Activated T-helper 17 cell treated with anti-CD3 and anti-CD28 coated beads, Interleukin-2, amount 50 U/mL, for 72 hours (primary cell): ENCODE data around the gene CDKN1A. TPM values are rescaled to one million over a fixed set of nuclear protein-coding genes. Genes with fewer than 3 reads are reported as not detected.
"Not testable (repeated sequence)": the region's sequence is repeated elsewhere in the genome, so short reads cannot be mapped to it uniquely, and the experiment has no call there.

ENCODE experiments used
- ATAC-seq: fragments of 150-1000 bp; cut with Tn5 transposase; replicated peaks from 2 replicates; pipeline ENCODE4 v1.10.0; 2021; ENCODE audit warnings: mild to moderate bottlenecking, moderate library complexity
- H3K27ac Mint-ChIP-seq: one replicate; pipeline ENCODE4 v1.8.0; 2022; ENCODE audit warnings: mixed read lengths
- H3K27me3 Mint-ChIP-seq: one replicate; pipeline ENCODE4 v1.8.0; 2022; ENCODE audit warnings: mixed read lengths
- H3K36me3 Mint-ChIP-seq: one replicate; pipeline ENCODE4 v1.8.0; 2022; ENCODE audit warnings: low read depth, mild to moderate bottlenecking, mixed read lengths
- H3K4me1 Mint-ChIP-seq: one replicate; pipeline ENCODE4 v1.8.0; 2022; ENCODE audit warnings: mixed read lengths
- H3K4me3 Mint-ChIP-seq: one replicate; pipeline ENCODE4 v1.8.0; 2022; ENCODE audit warnings: mild to moderate bottlenecking, mixed read lengths
- H3K9me3 Mint-ChIP-seq: one replicate; pipeline ENCODE4 v1.8.0; 2022; ENCODE audit warnings: mixed read lengths
- total RNA-seq, 2 donors: library from RNA; stranded (reverse); gene quantifications; one replicate each; pipeline ENCODE4 v1.2.3, GENCODE V29; 2022

Gene CDKN1A
- total RNA-seq, 2 donors from 2014 or later, result 149 to 164 TPM

DNA sequence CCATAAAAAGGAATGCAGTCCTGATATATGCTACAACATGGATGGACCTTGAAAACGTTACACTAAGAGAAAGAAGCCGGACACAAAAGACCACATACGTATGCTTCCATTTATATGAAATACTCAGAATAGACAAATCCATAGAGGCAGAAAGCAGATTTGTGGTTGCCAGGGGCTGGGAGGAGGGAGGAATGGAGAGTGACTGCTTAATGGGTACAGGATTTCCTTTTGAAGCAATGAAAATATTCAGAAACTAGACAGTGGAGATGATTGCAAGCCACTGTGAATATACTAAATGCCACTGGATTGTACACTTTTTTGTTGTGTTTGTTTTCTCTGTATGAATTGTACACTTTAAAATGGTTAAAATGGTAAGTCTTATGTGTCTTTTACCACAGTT is 29.4 kb upstream of the CDKN1A start:
- no peak for ATAC-seq

DNA sequence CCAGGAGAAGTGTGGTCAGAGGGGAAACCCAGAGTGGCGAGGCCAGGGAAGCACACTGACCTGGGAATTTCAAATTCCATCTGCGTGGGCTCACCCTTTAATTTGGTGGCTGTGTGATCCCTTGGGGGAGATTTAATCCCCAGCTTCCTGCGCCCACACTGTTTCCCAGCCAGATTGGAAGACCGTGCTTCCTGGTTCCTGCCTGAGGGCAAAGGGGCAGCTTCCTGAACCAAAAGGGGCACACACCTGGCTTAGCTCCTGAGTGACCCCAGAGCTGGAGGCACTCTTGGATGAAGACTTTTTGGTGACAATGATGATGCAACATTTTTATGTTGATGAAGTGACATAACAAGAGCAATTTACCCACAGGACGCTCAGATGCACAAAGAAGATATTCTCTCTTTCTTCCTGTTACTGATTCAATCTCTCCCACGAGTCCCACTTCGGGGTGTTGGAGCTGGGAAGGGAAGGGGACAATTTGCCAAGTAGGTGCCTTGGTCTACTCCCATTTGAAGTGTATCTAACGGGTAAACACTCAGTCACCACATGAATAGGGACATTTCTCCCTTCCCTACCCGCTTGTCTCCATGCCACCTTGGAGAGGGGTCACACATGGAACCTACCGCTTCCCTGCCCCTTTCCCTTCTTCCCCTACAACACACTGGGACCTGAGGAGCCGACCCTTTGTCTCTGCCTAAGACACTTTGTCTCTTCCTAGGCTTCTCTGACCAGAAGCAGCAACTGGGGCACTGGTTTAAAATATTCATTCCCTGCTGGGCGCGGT is 28.6 kb upstream of the CDKN1A start:
- H3K27ac Mint-ChIP-seq, result no peak overlapping the region
- H3K4me1 Mint-ChIP-seq, result no peaks in the 10 kb centered on the region
- no peaks in the 10 kb centered on the region for H3K36me3 Mint-ChIP-seq
- H3K9me3 Mint-ChIP-seq, result no peaks in the 10 kb centered on the region
- H3K4me3 Mint-ChIP-seq, result no peak overlapping the region
- no peak for ATAC-seq
- peaks cover under 1% of the 10 kb centered on the region for H3K27me3 Mint-ChIP-seq

More for the DNA sequence above, 29.4 kb upstream of the CDKN1A start:
- H3K4me1 Mint-ChIP-seq, result no peaks in the 10 kb centered on the region
- H3K27me3 Mint-ChIP-seq, result no peaks in the 10 kb centered on the region
- no peak overlapping the region for H3K27ac Mint-ChIP-seq
- H3K9me3 Mint-ChIP-seq, result no peaks in the 10 kb centered on the region
- no peaks in the 10 kb centered on the region for H3K36me3 Mint-ChIP-seq
- no peak overlapping the region for H3K4me3 Mint-ChIP-seq

DNA sequence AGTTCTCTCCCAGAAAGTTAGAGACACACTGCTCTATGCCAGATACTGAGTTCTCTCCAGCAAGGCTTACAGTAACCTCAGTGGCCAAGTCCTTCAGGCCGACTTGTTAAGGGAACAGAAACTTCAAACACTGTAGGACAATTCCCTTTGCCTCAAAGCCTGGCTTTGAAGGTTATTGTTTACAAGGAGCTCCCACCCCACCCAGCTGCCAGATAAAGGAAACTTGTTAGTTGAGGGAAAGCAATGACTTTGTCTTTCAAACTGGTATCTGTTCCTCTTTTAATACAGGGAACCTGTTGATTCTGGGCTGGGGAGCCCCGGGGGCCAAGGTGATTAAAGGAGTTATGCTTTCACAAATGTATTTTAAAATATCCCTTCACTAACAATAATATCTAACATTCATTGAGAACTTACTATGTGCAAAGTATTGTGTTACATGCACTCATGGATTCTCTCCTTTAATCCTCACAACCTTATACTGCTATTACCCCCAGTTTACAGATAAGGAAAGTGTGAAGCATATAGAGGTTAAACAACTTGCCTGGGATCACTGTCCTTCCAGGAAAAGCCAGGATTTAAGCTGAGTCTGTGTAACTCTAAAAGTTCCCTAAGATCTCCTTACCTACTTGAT is 27.6 kb upstream of the CDKN1A start:
- no peak for ATAC-seq
- H3K36me3 Mint-ChIP-seq, result no peaks in the 10 kb centered on the region
- H3K27ac Mint-ChIP-seq, result no peak overlapping the region

DNA sequence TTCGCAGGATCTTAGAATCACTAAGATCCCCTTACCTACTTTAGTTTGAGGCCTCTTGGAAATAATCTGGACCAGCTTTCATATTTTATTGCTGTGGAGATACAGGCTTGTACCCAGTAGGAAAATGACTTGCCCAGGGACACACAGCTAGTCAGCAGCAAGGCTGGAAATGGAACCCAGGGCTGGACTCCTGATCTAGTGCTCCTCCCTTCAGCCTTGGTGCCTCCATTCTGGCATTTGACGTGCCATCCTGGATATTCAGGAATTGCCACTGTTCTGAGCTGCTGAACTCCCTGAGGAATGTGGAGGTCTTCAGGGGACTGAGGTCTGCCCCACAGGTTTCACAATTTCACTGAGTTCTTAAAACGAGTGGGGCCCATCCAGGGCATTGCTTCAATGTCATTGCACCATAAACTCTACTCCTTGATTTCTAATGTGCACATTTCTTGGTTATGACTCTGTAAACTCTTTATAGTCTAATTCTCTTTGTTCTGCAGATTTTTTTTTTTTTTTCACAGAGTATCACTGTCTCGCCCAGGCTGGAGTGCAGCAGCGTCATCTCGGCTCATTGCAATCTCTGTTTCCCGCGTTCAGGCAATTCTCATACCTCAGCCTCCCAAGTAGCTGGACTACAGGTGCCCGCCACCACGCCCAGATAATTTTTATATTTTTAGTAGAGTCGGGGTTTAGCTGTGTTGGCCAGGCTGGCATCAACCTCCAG is 26.7 kb upstream of the CDKN1A start:
- ATAC-seq, result no peak
- Mint-ChIP-seq H3K36me3 (no peaks in the 10 kb centered on the region), H3K27me3 (peaks cover 10% of the 10 kb centered on the region), H3K27ac (no peak overlapping the region), H3K4me3 (no peak overlapping the region), H3K9me3 (no peaks in the 10 kb centered on the region), H3K4me1 (no peaks in the 10 kb centered on the region)

More for the DNA sequence above, 27.6 kb upstream of the CDKN1A start:
- H3K27me3 Mint-ChIP-seq, result peaks cover 6% of the 10 kb centered on the region
- H3K9me3 Mint-ChIP-seq, result no peaks in the 10 kb centered on the region
- H3K4me1 Mint-ChIP-seq, result no peaks in the 10 kb centered on the region
- H3K4me3 Mint-ChIP-seq, result no peak overlapping the region

DNA sequence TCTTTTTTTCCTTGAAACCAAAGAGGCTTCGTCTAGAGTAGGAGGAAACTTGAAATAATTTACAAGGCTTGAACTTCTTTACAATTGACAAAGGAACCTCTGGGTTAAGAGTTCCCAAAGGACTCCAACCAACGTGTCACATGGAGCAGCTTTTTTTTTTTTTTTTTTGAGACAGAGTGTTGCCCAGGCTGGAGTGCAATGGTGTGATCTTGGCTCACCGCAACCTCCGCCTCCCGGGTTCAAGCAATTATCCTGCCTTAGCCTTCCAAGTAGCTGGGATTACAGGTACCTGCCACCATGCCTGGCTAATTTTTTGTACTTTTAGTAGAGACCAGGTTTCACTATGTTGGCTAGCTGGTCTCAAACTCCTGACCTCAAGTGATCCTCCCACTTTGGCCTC is 24.0 kb upstream of the CDKN1A start:
- H3K36me3 Mint-ChIP-seq, H3K4me1 Mint-ChIP-seq, ATAC-seq, H3K27ac Mint-ChIP-seq, H3K9me3 Mint-ChIP-seq, H3K4me3 Mint-ChIP-seq: not testable (repeated sequence)
- peaks cover 17% of the 10 kb centered on the region for H3K27me3 Mint-ChIP-seq

DNA sequence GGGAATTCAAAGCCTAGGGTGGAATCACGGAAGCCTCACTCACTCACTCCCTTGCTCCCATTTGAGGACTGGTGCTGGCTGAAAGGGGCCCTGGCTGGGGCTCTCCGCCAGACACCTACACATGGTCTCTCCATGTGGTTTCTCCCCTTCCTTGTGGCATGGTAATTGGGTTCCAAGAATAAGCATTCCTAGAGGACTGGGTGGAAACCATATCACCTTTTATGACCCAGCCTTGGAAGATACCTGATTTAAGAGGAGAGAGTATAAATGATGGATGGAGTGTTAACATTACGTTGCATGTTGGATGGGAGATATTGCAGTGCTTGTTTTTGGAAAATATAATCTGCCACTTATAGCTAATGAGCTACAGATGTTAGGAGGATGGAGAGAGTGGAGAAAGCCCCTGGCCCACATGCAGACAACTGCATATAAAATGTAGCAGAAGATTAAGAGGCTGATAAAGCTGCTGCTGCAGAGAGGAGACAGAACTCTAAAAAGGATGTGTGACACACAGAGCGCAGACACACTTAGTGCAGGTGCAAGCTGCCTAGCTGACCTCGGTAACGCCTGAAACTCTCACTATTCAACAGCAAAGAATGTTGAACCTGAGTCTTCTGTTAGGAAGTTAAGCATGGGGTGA is 23.3 kb upstream of the CDKN1A start:
- ATAC-seq, result no peak
- no peak overlapping the region for H3K27ac Mint-ChIP-seq
- peaks cover 21% of the 10 kb centered on the region for H3K27me3 Mint-ChIP-seq

DNA sequence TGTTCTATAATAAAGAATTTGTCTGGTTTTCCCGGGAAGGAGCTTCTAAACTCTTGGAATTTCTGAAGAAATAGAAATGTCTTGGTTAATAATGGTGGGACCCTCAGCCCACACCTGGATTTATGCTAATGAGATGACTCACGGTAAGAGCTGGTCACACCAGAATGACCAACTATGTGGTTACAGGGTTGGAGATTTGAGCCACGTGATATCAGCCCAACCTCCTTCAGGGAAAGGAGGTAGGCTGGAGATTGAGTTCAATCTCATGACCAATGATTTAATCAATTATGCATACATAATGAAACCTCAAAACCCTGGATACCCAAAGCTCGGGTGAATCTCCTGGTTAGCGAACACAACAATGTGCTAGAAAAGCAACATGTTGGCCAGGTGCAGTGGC is 22.1 kb upstream of the CDKN1A start:
- Mint-ChIP-seq H3K27me3 (peaks cover 21% of the 10 kb centered on the region), H3K27ac (no peak overlapping the region), H3K36me3 (no peaks in the 10 kb centered on the region), H3K9me3 (no peaks in the 10 kb centered on the region), H3K4me3 (no peak overlapping the region), H3K4me1 (no peaks in the 10 kb centered on the region)
- no peak for ATAC-seq

More for the DNA sequence above, 23.3 kb upstream of the CDKN1A start:
- Mint-ChIP-seq H3K4me1 (no peaks in the 10 kb centered on the region), H3K36me3 (no peaks in the 10 kb centered on the region), H3K4me3 (no peak overlapping the region), H3K9me3 (no peaks in the 10 kb centered on the region)

DNA sequence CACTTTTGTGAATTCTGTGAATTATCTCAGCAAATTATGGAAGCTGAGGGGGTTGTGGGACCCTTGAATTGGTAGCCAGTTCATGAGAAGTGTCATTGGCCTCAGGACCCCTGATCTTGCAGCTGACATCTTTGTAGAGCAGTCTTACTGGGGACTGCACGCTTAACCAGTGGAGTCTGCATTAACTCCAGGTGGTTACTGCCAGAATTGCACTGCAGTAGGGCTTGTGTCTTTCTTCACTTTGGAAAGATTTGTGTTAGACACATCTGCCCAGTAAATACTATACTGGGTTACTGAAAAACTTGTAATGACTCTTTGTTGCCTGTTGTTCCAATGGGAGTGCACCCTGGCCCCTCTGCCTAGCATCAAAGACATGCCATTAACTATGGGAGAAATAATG is 21.2 kb upstream of the CDKN1A start:
- ATAC-seq, result no peak
- Mint-ChIP-seq H3K36me3 (no peaks in the 10 kb centered on the region), H3K27me3 (peaks cover 21% of the 10 kb centered on the region), H3K9me3 (no peaks in the 10 kb centered on the region), H3K27ac (no peak overlapping the region), H3K4me3 (no peak overlapping the region), H3K4me1 (no peaks in the 10 kb centered on the region)

DNA sequence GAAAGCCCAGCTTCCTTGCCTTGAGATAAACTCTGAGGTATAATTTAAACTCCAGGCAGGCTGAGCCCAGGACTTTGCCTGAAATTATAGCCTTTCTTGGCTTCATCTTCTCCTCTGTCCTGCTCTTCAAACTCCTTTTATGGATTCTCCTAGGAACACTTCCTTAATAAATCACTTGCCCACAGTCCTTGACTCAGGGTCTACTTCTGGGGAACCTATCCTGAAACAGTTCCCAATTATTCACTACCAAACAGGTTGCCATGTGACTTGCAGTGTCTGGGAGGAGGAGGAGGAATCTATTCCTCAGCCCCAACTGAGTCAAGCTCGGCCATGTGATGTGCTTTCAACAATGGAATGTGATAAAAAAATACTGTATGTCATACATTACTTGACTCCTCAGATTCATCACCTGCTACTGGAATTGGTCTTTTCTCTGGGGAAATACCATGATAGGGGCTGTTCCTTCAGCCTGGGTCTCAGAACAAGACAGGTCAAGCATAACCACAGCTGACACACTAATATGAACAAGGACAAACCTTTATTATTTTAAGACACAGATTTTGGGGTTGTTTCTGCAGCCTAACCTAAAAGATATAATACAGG is 20.5 kb upstream of the CDKN1A start:
- no peak overlapping the region for H3K4me3 Mint-ChIP-seq
- H3K9me3 Mint-ChIP-seq, result no peaks in the 10 kb centered on the region
- no peaks in the 10 kb centered on the region for H3K36me3 Mint-ChIP-seq
- ATAC-seq, result no peak
- H3K27me3 Mint-ChIP-seq, result peaks cover 21% of the 10 kb centered on the region
- H3K4me1 Mint-ChIP-seq, result peaks cover 2% of the 10 kb centered on the region
- no peak overlapping the region for H3K27ac Mint-ChIP-seq

DNA sequence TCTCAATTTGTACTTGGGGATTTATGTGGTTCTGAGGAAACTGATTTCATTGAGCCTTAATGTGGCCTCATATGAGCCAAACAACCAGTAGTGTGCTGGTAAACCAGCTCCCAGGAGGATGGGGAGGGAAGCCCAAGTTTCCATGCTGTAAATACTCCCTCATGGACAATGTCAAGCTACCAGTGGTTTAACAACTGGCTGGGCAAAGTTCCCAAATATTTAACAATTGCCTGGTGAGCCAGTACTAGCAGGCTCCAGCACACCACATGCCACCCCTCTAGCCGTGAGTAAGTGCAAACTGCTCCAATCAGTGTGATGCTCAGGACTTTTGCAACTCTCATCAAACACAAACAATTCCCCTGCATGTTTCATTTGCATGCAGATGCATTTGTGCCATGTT is 19.2 kb upstream of the CDKN1A start:
- Mint-ChIP-seq H3K36me3 (no peaks in the 10 kb centered on the region), H3K4me1 (peaks cover 7% of the 10 kb centered on the region), H3K27ac (no peak overlapping the region), H3K9me3 (no peaks in the 10 kb centered on the region), H3K27me3 (peaks cover 21% of the 10 kb centered on the region), H3K4me3 (no peak overlapping the region)
- no peak for ATAC-seq

DNA sequence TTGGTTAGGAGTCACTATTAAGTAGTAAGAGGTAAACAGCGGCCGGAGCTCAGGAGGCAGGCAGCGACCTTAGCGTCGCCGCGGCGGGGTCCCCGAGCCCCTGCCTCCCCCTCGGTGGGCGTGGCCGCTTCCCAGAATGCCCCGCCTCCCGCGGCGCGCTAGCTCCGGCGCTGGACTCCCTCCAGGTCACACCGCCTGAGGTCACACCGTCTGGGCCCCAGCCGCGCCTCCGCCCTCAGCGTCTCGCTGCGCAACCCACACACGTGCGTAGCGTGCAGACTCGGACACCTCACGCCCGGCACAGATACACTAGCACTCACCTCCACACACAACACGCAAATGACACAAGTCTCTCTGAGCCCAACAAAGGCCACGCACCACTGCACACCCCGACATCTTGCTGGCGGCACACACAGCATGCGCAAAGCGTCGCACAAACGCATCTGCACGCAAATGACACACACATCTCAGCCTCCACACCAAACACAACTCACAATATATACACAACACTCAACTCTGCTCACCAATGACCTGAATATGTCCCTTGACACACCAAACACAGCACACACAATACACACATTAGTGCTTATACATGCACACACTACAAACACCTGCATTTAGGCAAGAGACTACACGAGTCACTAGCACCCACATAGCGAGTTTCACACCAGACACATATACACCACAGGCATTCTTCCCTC is 17.6 kb upstream of the CDKN1A start:
- Mint-ChIP-seq H3K36me3 (no peaks in the 10 kb centered on the region), H3K4me3 (no peak overlapping the region), H3K4me1 (peaks cover 7% of the 10 kb centered on the region), H3K9me3 (no peaks in the 10 kb centered on the region), H3K27ac (no peak overlapping the region), H3K27me3 (peaks cover 15% of the 10 kb centered on the region)
- ATAC-seq, result peak; percentile 60

DNA sequence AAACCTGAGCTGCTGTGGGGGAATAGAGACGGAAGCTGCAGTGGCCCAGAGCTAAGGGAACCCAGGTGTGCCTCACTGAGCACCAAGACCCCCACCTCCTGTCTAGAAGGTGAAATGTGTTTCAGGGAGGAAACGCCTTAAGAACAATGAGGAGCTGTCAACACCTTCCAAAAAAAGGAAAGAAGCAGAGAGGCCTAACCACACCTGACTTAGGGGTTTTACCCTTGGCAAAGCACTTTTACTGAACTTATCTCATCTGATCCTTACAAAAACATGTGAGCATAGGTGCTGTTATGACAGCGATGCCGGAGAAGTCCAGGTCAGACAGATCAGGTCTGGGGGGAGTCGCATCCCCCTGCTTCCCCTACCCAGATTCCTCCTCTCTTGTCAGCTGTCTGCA is 16.1 kb upstream of the CDKN1A start:
- H3K4me1 Mint-ChIP-seq, result peaks cover 7% of the 10 kb centered on the region
- H3K4me3 Mint-ChIP-seq, result no peak overlapping the region
- H3K27me3 Mint-ChIP-seq, result peaks cover 11% of the 10 kb centered on the region
- no peak overlapping the region for H3K27ac Mint-ChIP-seq
- no peaks in the 10 kb centered on the region for H3K9me3 Mint-ChIP-seq
- ATAC-seq, result no peak
- no peaks in the 10 kb centered on the region for H3K36me3 Mint-ChIP-seq

DNA sequence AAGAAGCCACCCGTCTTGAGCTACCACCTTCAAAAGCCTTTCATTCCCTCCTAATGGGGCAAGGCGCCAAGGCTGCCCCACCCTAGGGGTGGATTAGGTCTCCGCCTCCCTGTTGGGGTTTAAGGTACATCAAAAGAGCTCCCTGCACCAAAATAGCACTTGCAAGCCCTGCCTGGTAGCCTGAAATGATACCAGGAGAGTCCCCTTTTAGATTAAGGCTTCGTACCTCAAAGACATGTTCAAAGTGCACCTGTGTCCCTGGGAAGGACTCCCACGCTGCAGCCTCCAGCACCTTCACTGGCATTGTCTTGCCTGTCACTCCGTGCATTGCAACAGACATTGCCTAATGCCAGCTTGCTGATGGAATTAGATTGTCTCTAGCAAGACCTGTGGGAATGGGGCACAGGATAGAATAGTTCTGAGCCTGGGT is 15.7 kb upstream of the CDKN1A start:
- no peak overlapping the region for H3K27ac Mint-ChIP-seq
- no peak overlapping the region for H3K4me3 Mint-ChIP-seq
- no peaks in the 10 kb centered on the region for H3K9me3 Mint-ChIP-seq
- ATAC-seq, result no peak
- no peaks in the 10 kb centered on the region for H3K36me3 Mint-ChIP-seq
- H3K27me3 Mint-ChIP-seq, result peaks cover 9% of the 10 kb centered on the region
- peaks cover 7% of the 10 kb centered on the region for H3K4me1 Mint-ChIP-seq
